IPS-18a (cell line): ENCODE results near the gene SLC6A7.

Experiments used
- H3K27ac ChIP-seq: one replicate; pipeline ENCODE4 v1.5.1; 2013; ENCODE audit warnings: low read length
- H3K27me3 ChIP-seq: one replicate; pipeline ENCODE4 v1.6.1; 2013; ENCODE audit warnings: mild to moderate bottlenecking, low read length; ENCODE audit not compliant: control insufficient read depth, insufficient read depth
- H3K36me3 ChIP-seq: one replicate; pipeline ENCODE4 v1.6.1; 2013; ENCODE audit warnings: low read depth, low read length; ENCODE audit not compliant: control insufficient read depth
- H3K4me1 ChIP-seq: one replicate; pipeline ENCODE4 v1.6.1; 2013; ENCODE audit warnings: low read depth, low read length; ENCODE audit not compliant: control insufficient read depth
- H3K4me3 ChIP-seq: one replicate; pipeline ENCODE4 v1.5.1; 2013; ENCODE audit warnings: low read length
- H3K9ac ChIP-seq: one replicate; pipeline ENCODE4 v1.6.1; 2013; ENCODE audit warnings: mild to moderate bottlenecking, low read length, moderate library complexity
- H3K9me3 ChIP-seq: one replicate; pipeline ENCODE4 v1.6.1; 2013; ENCODE audit warnings: low read depth, low read length; ENCODE audit not compliant: control insufficient read depth

The SLC6A7 gene

DNA sequence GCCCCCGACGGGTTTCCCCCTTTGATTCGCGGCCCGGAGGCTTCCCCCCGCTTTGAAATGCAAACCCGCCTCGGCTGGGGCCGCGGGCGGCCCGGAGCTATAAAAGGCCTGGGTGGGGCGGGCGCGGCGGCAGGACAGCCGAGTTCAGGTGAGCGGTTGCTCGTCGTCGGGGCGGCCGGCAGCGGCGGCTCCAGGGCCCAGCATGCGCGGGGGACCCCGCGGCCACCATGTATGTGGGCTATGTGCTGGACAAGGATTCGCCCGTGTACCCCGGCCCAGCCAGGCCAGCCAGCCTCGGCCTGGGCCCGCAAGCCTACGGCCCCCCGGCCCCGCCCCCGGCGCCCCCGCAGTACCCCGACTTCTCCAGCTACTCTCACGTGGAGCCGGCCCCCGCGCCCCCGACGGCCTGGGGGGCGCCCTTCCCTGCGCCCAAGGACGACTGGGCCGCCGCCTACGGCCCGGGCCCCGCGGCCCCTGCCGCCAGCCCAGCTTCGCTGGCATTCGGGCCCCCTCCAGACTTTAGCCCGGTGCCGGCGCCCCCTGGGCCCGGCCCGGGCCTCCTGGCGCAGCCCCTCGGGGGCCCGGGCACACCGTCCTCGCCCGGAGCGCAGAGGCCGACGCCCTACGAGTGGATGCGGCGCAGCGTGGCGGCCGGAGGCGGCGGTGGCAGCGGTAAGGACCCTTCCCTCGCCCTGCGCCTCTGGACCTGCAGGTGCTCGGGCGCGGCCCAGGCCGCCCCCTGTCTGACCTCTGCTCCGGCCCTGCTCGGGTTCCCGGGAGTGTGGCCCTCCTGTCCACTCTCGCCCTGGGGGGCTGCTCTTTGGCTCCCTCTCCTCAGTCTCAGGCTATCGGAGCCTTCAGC, 23.0 kb upstream of the SLC6A7 start, which contains the start of gene CDX1:
Gene CDX1 (plus strand): TSS at position 129 of the 862 bp plus-strand sequence. CDS start 99 bp downstream, at position 228.
- H3K9me3 ChIP-seq: no peaks in the 10 kb centered on the region
- no peak within 1 kb of the TSS for H3K27ac ChIP-seq
- no peaks in the 10 kb centered on the region for H3K36me3 ChIP-seq
- no peak within 1 kb of the TSS for H3K4me3 ChIP-seq
- peaks cover 91% of the 10 kb centered on the region for H3K27me3 ChIP-seq
- peaks cover 4% of the 10 kb centered on the region for H3K4me1 ChIP-seq
- no peak within 1 kb of the TSS for H3K9ac ChIP-seq

DNA sequence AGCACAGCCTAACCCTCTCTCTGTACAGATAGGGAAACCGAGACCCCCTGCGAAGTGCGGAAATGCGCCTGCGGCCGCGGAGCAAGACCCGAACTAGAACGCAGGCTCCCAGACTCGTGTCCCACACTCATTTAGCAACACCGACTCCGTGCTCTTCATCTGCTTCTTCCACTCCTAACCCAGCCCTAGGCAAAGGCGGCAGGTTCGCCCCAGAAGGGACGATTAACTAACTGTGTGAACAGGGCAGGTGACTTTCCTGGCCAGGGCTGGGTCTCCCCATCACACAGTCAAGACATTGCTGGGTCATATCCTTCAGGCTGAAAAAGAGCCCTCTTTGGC, 22.4 kb upstream of the SLC6A7 start:
- Histone ChIP-seq H3K36me3 (no peaks in the 10 kb centered on the region), H3K27me3 (peaks cover 92% of the 10 kb centered on the region), H3K4me3 (no peak overlapping the region), H3K9me3 (no peaks in the 10 kb centered on the region), H3K27ac (no peak overlapping the region), H3K4me1 (peaks cover 4% of the 10 kb centered on the region), H3K9ac (no peak overlapping the region)

DNA sequence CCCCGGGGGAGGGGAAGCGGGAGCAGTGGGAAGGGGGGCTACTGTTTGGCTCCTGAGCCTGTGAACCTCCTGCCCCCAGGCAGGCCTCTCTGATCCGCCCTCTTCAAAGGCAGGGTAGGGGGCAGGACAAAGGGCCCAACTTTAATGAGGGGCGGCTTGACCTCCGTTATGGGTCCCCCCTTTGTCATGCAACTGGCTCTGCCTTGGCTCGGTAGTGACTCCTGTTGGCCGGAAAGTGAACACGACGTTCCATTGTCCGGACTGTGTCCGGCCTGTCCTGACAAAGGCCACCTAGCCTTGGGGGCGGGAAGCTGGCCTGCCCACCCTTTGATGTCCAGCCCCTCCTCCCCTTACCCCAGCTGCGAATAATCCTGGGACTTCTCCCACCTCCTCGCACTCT, 22.0 kb upstream of the SLC6A7 start:
- H3K36me3 ChIP-seq: no peaks in the 10 kb centered on the region
- no peak overlapping the region for H3K9ac ChIP-seq
- H3K4me3 ChIP-seq: no peak overlapping the region
- no peaks in the 10 kb centered on the region for H3K9me3 ChIP-seq
- H3K27me3 ChIP-seq: peaks cover 92% of the 10 kb centered on the region
- H3K27ac ChIP-seq: no peak overlapping the region
- peaks cover 4% of the 10 kb centered on the region for H3K4me1 ChIP-seq

DNA sequence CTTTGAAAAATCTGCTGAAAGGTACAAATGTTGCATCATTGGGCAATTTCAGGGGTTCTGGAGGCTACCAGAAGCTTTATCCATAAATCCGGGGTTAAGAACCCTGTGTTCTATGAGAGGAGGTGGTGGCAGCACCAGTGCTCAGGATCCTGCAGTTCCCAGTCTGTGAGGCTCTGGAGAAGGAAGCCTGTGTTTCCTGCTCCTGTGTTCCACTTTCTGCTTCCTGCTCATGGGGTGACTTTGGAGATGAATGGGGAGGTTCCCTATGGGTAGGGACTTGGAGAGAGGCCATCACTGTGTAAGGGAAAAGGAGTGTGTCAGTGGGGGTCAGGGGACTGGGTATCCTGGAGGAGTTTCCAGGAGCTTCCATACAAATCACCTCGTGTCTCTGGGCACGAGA, 21.0 kb upstream of the SLC6A7 start:
- Histone ChIP-seq H3K27me3 (peaks cover 90% of the 10 kb centered on the region), H3K9me3 (no peaks in the 10 kb centered on the region), H3K4me1 (peaks cover 4% of the 10 kb centered on the region), H3K27ac (no peak overlapping the region), H3K9ac (no peak overlapping the region), H3K36me3 (no peaks in the 10 kb centered on the region), H3K4me3 (no peak overlapping the region)

DNA sequence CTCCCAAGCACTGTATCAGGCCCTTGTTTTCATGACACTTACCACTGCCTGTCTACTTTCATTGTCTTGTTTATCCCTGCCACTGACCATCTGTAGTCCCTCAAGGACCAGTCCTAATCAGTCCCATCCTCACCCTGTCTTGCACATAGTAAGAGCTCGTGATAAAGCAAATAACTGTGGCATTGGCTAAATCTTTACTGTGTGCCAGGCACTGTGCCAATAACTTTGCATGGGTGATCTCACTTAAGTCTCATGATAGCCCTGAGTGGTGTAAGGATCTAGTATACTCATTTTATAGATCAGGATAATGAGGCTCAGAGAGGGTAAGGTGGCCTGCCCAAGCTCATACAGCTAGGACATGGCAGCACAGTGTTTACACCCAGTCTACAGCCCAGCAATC, 17.7 kb upstream of the SLC6A7 start:
- Histone ChIP-seq H3K9ac (no peak overlapping the region), H3K36me3 (no peaks in the 10 kb centered on the region), H3K27me3 (peaks cover 61% of the 10 kb centered on the region), H3K27ac (no peak overlapping the region), H3K4me1 (peaks cover 4% of the 10 kb centered on the region), H3K4me3 (no peak overlapping the region), H3K9me3 (no peaks in the 10 kb centered on the region)

DNA sequence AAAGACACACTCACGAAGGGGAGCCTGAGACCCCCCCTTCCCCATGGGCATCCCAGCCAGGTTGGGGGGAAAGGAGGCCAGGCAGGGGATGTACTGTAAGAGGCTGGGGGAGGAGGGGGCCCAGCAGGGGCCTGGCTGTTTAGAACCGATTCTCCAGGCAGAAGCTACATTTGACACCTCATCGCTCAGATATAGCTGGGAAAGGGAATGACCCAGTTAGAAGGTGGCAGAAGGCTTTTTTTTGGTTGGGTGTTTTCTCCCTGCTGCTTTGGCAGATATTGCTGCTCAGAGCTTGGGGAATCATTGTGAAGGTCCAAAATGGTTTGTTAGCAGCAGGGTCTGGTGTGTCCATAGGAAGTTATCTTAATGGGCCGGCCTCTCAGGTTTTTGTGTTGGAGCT, 17.3 kb upstream of the SLC6A7 start:
- Histone ChIP-seq H3K27me3 (peaks cover 56% of the 10 kb centered on the region), H3K4me1 (peaks cover under 1% of the 10 kb centered on the region), H3K27ac (no peak overlapping the region), H3K9ac (no peak overlapping the region), H3K9me3 (no peaks in the 10 kb centered on the region), H3K4me3 (no peak overlapping the region), H3K36me3 (no peaks in the 10 kb centered on the region)

DNA sequence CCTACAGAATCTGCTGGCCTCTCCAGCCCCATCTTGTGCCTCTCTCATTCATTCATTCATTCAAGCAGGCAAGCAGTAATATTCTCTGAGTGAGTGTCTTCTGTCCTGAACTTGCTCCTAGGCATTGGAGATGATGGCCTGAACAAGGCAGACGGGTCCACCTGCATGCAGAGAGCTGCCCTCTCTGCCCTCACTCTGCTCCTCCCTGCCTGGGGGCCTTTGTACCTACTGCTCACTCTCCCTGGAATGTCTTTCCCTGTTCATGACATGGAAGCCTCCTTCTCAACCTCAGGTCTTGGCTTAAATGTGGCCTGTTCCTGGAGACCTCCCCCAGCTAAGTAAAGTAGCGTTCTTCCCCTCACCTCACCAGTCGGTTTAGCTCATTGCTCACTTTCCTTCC, 16.7 kb upstream of the SLC6A7 start:
- H3K4me3 ChIP-seq: no peak overlapping the region
- H3K9ac ChIP-seq: no peak overlapping the region
- H3K9me3 ChIP-seq: no peaks in the 10 kb centered on the region
- no peaks in the 10 kb centered on the region for H3K4me1 ChIP-seq
- H3K27ac ChIP-seq: no peak overlapping the region
- H3K36me3 ChIP-seq: no peaks in the 10 kb centered on the region
- peaks cover 50% of the 10 kb centered on the region for H3K27me3 ChIP-seq

DNA sequence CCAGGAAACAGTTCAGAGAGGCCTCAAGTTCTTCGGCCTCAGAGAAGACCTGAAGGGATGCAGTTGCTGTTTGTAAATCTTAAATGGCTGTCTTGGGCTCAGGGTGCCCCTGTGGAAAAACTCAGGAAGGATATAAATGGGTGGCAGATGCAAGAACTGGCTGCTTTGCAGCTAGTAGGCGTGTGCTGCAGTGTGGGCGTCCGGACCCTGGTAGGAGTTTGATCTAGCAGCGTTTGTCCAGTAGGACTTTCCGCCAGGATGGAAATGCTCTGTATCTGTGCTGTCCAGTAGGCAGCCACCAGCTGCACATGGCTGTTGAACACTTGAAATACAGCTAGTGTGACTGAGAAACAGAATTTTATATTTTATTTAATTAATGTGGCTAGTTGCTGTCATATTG, 15.6 kb upstream of the SLC6A7 start:
- Histone ChIP-seq H3K9ac (no peak overlapping the region), H3K27ac (no peak overlapping the region), H3K27me3 (peaks cover 39% of the 10 kb centered on the region), H3K36me3 (no peaks in the 10 kb centered on the region), H3K4me3 (no peak overlapping the region), H3K4me1 (no peaks in the 10 kb centered on the region), H3K9me3 (no peaks in the 10 kb centered on the region)

DNA sequence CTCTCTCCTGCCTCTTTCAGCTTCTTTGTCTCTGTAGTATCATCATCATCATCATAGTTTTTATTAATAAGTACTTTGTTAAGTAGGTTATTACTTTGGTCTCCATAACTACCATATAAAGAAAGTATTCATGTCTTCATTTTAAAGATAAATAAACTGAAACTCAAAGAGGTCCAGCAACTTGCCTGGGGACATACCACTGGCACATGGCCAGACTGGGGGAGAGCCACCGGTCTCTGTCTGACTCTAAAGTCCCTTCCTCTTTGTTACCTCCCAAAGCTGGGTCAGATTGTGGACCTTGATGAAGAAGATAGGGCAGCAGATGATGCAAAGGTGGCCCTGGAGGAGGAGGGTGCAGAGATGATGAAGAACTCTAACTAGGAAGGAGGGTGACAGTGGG, 14.8 kb upstream of the SLC6A7 start:
- Histone ChIP-seq H3K4me3 (no peak overlapping the region), H3K27me3 (peaks cover 31% of the 10 kb centered on the region), H3K4me1 (no peaks in the 10 kb centered on the region), H3K27ac (no peak overlapping the region), H3K36me3 (no peaks in the 10 kb centered on the region), H3K9ac (no peak overlapping the region), H3K9me3 (no peaks in the 10 kb centered on the region)

DNA sequence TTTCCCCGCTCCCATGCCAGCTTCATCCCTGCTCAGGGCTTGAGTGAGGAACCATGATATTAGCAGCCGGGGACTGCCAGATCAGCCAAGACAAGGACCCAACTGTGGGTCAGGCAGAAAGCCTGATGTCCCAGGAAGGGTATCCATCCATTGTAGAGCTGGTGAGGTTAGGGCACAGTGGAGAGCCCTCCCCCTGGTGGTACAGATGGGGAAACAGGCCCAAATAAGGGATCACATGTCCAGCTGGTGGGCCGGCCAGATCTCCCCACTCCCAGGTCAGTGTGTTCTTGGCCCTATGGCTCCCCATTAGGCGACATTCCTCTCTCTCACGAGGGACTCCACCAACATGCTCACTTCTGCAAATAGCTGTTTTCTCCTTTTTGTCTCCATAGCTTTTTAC, 14.3 kb upstream of the SLC6A7 start:
- no peak overlapping the region for H3K4me3 ChIP-seq
- H3K36me3 ChIP-seq: no peaks in the 10 kb centered on the region
- H3K9me3 ChIP-seq: no peaks in the 10 kb centered on the region
- no peak overlapping the region for H3K27ac ChIP-seq
- H3K27me3 ChIP-seq: peaks cover 27% of the 10 kb centered on the region
- no peak overlapping the region for H3K9ac ChIP-seq
- no peaks in the 10 kb centered on the region for H3K4me1 ChIP-seq

DNA sequence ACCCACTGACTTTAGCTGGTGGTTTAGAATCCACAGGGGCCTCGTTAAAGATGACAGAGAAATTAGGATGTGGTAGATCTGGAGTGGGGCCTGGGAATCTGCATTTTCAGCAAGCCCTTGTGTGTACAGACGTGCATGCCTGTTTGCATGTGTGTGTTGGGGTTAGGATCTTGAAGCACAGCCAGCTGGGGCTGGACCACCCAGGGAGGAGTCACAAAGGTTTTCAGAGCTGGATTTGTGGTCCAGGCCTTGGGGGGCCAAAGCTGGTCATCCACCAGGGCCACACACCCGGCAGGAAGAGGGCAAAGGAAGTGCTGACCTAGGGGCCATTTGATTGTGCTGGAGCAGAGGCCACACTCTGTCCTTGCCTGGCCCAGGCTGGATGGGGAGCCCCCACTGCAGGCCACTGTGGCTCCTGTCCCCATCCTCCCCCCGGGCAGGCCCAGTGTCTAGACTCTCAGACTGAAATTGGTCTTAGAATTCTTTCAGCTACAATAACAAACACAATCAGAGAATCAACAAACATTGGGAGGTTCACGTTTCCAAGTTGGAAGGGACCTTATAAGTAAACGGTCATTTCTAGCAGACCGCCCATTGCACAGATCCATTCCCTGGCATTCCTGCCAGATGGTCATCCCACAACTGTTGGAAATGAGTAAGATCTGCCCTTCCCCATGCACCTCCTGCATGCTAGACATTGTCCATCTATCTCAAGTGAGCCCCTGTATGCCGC, 13.0 kb upstream of the SLC6A7 start:
- H3K9ac ChIP-seq: no peak overlapping the region
- H3K9me3 ChIP-seq: no peaks in the 10 kb centered on the region
- no peaks in the 10 kb centered on the region for H3K4me1 ChIP-seq
- H3K27me3 ChIP-seq: peaks cover 15% of the 10 kb centered on the region
- H3K36me3 ChIP-seq: no peaks in the 10 kb centered on the region
- H3K4me3 ChIP-seq: no peak overlapping the region
- no peak overlapping the region for H3K27ac ChIP-seq

DNA sequence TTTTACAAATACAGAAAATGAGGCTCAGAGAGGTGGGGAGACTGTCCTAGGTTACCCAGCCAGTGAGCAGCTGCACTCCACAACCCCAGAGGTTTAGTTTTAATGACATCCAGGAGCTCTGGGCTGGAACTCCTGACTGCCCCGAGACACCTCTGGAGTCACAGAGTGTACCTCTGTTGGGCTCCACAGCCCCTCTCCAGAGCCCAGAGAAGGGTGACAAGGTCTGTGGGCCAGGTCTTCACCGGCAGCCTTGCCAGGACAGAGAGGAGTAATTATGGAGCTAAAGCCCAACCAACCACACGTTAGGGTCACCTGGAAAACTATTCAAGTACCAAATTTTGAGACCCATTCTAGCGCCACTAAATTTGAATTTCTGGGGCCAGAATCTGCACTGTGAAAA, 12.1 kb upstream of the SLC6A7 start:
- Histone ChIP-seq H3K9ac (no peak overlapping the region), H3K4me1 (no peaks in the 10 kb centered on the region), H3K9me3 (no peaks in the 10 kb centered on the region), H3K27me3 (peaks cover 10% of the 10 kb centered on the region), H3K4me3 (no peak overlapping the region), H3K36me3 (no peaks in the 10 kb centered on the region), H3K27ac (no peak overlapping the region)
